DND-41 (cell line): ENCODE results near the gene KBTBD7.

ENCODE experiments used
- ATAC-seq: fragments of 200-7000 bp; cut with Tn5 transposase; 3 replicates; pipeline ENCODE4 v1.9.1; 2021; ENCODE audit warnings: low read depth; ENCODE audit not compliant: insufficient read depth
- DNase-seq: peaks from one replicate; pipeline ENCODE4 v3.0.0-alpha.2; 2020
- H2AFZ ChIP-seq: 2 replicates; pipeline ENCODE4 v1.6.0; 2012; ENCODE audit warnings: low read depth, low read length
- H3K27ac ChIP-seq: 2 replicates; pipeline ENCODE4 v1.5.1; 2012; ENCODE audit warnings: low read length, inconsistent platforms
- H3K27me3 ChIP-seq: fragments of 200-600 bp; sonication (generic); 2 replicates; pipeline ENCODE4 v1.6.0; 2012; ENCODE audit warnings: low read length, mild to moderate bottlenecking, inconsistent platforms; ENCODE audit not compliant: insufficient read depth, poor library complexity
- H3K36me3 ChIP-seq: 2 replicates; pipeline ENCODE4 v1.5.1; 2012; ENCODE audit warnings: low read length, inconsistent platforms; ENCODE audit not compliant: insufficient read depth
- H3K4me1 ChIP-seq: 2 replicates; pipeline ENCODE4 v1.5.1; 2012; ENCODE audit warnings: mild to moderate bottlenecking, low read length; ENCODE audit not compliant: insufficient read depth
- H3K4me2 ChIP-seq: 2 replicates; pipeline ENCODE4 v1.6.0; 2012; ENCODE audit warnings: mild to moderate bottlenecking, moderate library complexity, low read length, inconsistent platforms; ENCODE audit not compliant: insufficient read depth
- H3K4me3 ChIP-seq, 2 experiments: fragments of 200-600 bp in 1 of 2; shearing (Covaris generic) in 1 of 2; 2 replicates each; pipeline ENCODE4 v1.5.1; 2012 to 2016; ENCODE audit warnings: inconsistent platforms in 2 of 2, low read length in 2 of 2, mild to moderate bottlenecking in 2 of 2, low read depth in 1 of 2, moderate library complexity in 1 of 2
- H3K79me2 ChIP-seq: 2 replicates; pipeline ENCODE4 v1.6.0; 2012; ENCODE audit warnings: low read length, inconsistent platforms; ENCODE audit not compliant: insufficient read depth
- H3K9ac ChIP-seq: 2 replicates; pipeline ENCODE4 v1.6.0; 2012; ENCODE audit warnings: low read depth, mild to moderate bottlenecking, inconsistent platforms, low read length, moderate library complexity
- H3K9me3 ChIP-seq: 2 replicates; pipeline ENCODE4 v1.5.1; 2012; ENCODE audit warnings: low read length, moderate library complexity, mild to moderate bottlenecking, inconsistent platforms; ENCODE audit not compliant: insufficient read depth, severe bottlenecking
- H4K20me1 ChIP-seq: 2 replicates; pipeline ENCODE4 v1.6.0; 2012; ENCODE audit warnings: low read length; ENCODE audit not compliant: insufficient read depth
- CTCF ChIP-seq: IDR thresholded peaks from 2 replicates; pipeline ENCODE4 v1.5.1; 2012; ENCODE audit warnings: borderline replicate concordance, low read length, moderate library complexity, mild to moderate bottlenecking; ENCODE audit not compliant: poor library complexity, severe bottlenecking; ENCODE audit errors: extremely low read depth
- EZH2 ChIP-seq: IDR thresholded peaks from 3 replicates; pipeline ENCODE4 v1.6.1; 2012; ENCODE audit warnings: borderline replicate concordance, low read depth, mild to moderate bottlenecking, moderate library complexity, low read length, inconsistent platforms; ENCODE audit not compliant: severe bottlenecking

KBTBD7 gene

GRCh38 chr13:41156620-41157019, 37.7 kb downstream of the KBTBD7 start:
- ATAC-seq (no peak), DNase-seq (no peak)

GRCh38 chr13:41154042-41154441, 40.3 kb downstream of the KBTBD7 start:
- Histone ChIP-seq H3K27ac (no peak overlapping the region), H3K9me3 (peaks cover 33% of the 10 kb centered on the region), H2AFZ (no peak overlapping the region), H3K4me3 (no peak overlapping the region), H3K9ac (no peak overlapping the region), H3K27me3 (no peaks in the 10 kb centered on the region), H3K79me2 (no peaks in the 10 kb centered on the region), H3K4me2 (no peak overlapping the region), H3K36me3 (peaks cover 23% of the 10 kb centered on the region), H4K20me1 (no peaks in the 10 kb centered on the region), H3K4me1 (no peaks in the 10 kb centered on the region)
- ATAC-seq: no peak
- TF ChIP-seq CTCF: no peak
- no peak for TF ChIP-seq EZH2
- no peak for DNase-seq

More at GRCh38 chr13:41156620-41157019, 37.7 kb downstream of the KBTBD7 start:
- Histone ChIP-seq H3K27ac (no peak overlapping the region), H2AFZ (no peak overlapping the region), H4K20me1 (no peaks in the 10 kb centered on the region), H3K79me2 (no peaks in the 10 kb centered on the region), H3K9me3 (peaks cover 9% of the 10 kb centered on the region), H3K4me2 (no peak overlapping the region), H3K27me3 (no peaks in the 10 kb centered on the region), H3K36me3 (peaks cover 8% of the 10 kb centered on the region), H3K4me1 (0 out of 2 replicates have a peak, but pooled peaks cover 6% of the 10 kb centered on the region), H3K9ac (no peak overlapping the region), H3K4me3 (no peak overlapping the region)
- no peak for TF ChIP-seq EZH2
- no peak for TF ChIP-seq CTCF

GRCh38 chr13:41152005-41152404, 42.4 kb downstream of the KBTBD7 start:
- H3K79me2 ChIP-seq: no peaks in the 10 kb centered on the region
- H3K9me3 ChIP-seq: peaks cover 51% of the 10 kb centered on the region
- H3K9ac ChIP-seq: no peak overlapping the region
- H3K27me3 ChIP-seq: no peaks in the 10 kb centered on the region
- DNase-seq: no peak
- no peak for TF ChIP-seq EZH2
- TF ChIP-seq CTCF: no peak
- no peak overlapping the region for H3K4me2 ChIP-seq
- no peak overlapping the region for H3K27ac ChIP-seq
- peaks cover 34% of the 10 kb centered on the region for H3K36me3 ChIP-seq
- no peaks in the 10 kb centered on the region for H3K4me1 ChIP-seq
- no peak overlapping the region for H2AFZ ChIP-seq
- H3K4me3 ChIP-seq: no peak overlapping the region
- ATAC-seq: no peak
- H4K20me1 ChIP-seq: no peaks in the 10 kb centered on the region

DNA sequence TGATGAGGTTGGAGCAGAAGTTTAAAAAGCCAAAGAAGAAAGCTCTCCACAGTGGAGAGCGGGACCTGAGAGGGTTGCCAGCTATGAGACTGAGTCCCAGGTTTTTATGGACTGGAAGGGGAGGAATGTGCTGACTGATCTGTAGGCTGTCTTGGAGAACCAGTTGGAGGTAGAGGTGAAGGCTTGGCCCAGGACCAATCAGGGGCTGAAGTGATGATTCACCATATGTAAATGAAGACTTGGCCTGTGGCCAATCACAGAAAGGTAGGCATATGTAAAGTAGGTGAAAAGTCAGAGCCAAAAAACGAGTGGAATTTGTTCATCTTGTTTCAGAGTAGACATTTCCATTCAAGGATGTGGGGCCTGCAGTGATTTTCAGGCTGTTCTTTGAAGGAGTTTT, 44.3 kb downstream of the KBTBD7 start:
- Histone ChIP-seq H3K27me3 (no peaks in the 10 kb centered on the region), H3K4me2 (no peak overlapping the region), H3K4me1 (no peaks in the 10 kb centered on the region), H3K9me3 (peaks cover 55% of the 10 kb centered on the region), H3K36me3 (peaks cover 34% of the 10 kb centered on the region), H3K27ac (no peak overlapping the region), H3K9ac (no peak overlapping the region), H3K79me2 (no peaks in the 10 kb centered on the region), H3K4me3 (no peak overlapping the region), H4K20me1 (no peaks in the 10 kb centered on the region), H2AFZ (no peak overlapping the region)
- DNase-seq (no peak), ATAC-seq (no peak)
- TF ChIP-seq CTCF (no peak), EZH2 (no peak)
